Ovary (tissue), 9 donors: ENCODE results near the gene CD200R1L. TPM values are rescaled to one million over a fixed set of nuclear protein-coding genes. Genes with fewer than 3 reads are reported as not detected.

Experiments used
- DNase-seq, 5 donors: peaks; one replicate each; pipeline ENCODE4 v3.0.0-alpha.2; 2019 to 2020
- H3K27ac ChIP-seq, 2 donors: fragments of 200-600 bp; one replicate each; pipeline versions ENCODE4 v1.5.1 to v1.8.0; 2019 to 2022
- H3K27me3 ChIP-seq: fragments of 200-600 bp; one replicate; pipeline ENCODE4 v1.8.0; 2022
- H3K36me3 ChIP-seq: fragments of 200-600 bp; sonication (generic); one replicate; pipeline ENCODE4 v1.5.1; 2019
- H3K4me1 ChIP-seq: one replicate; pipeline ENCODE4 v1.8.1; 2013; ENCODE audit warnings: mild to moderate bottlenecking, moderate library complexity; ENCODE audit not compliant: insufficient read depth
- H3K4me3 ChIP-seq: fragments of 200-600 bp; sonication (generic); one replicate; pipeline ENCODE4 v1.5.1; 2017
- H3K9me3 ChIP-seq, 2 donors: fragments of 200-600 bp in 1 of 2; sonication (generic) in 1 of 2; one replicate each; pipeline versions ENCODE4 v1.5.1 to v1.8.1; 2013 to 2019; ENCODE audit warnings: mild to moderate bottlenecking in 1 of 2, moderate library complexity in 1 of 2
- CTCF ChIP-seq, 3 donors: fragments of 450-650 bp in 2 of 3; fragments of 200-600 bp in 1 of 3; IDR thresholded peaks; one replicate each; pipeline versions ENCODE4 v1.5.1 to v1.8.0; 2016 to 2022; ENCODE audit warnings: antibody characterized with exemption in 3 of 3, mild to moderate bottlenecking in 1 of 3
- EP300 ChIP-seq: sonication (generic); formaldehyde crosslinking; IDR thresholded peaks from one replicate; pipeline ENCODE4 v1.6.1; 2017; ENCODE audit warnings: antibody characterized with exemption
- POLR2A ChIP-seq: fragments of 450-650 bp; IDR thresholded peaks from one replicate; pipeline ENCODE4 v1.6.1; 2017; ENCODE audit warnings: antibody characterized with exemption, mild to moderate bottlenecking, moderate library complexity
- WGBS, 3 donors: extraction: QIAGEN DNeasy Blood & Tissue Kit in 1 of 3; methylation state at CpG; one replicate each; pipeline versions ENCODE4 v1.1.5 to v1.1.7; 2013 to 2017; 5-methylcytosine and 5-hydroxymethylcytosine counted together
- intact Hi-C, 4 donors: fragments of 100-400 bp; cut with DNase I; formaldehyde crosslinking; loops; one replicate each; pipeline versions ENCODE4 v1.11.0 to v1.15.1; 2022 to 2023
- polyA plus RNA-seq, 2 donors: library from polyadenylated mRNA; stranded (reverse); fragments of 200-250 nt in 1 of 2; fragments of 350-450 nt in 1 of 2; fragmentation: Illumina TruSeq in 1 of 2; extraction: RNeasy Lipid Tissue Mini Kit (QIAGEN cat#74804) in 1 of 2; gene quantifications; one replicate each; pipeline ENCODE4 v1.2.3, GENCODE V29; 2013 to 2014
- total RNA-seq, 7 donors: library from RNA; depleted of rRNA in 2 of 7; stranded (reverse); fragments of >200 nt in 2 of 7; fragmentation: NEBNext Ultra II Directional in 3 of 7; extraction: Animal tissue kit (Norgen Biotek cat#: 25700) in 3 of 7; gene quantifications; one replicate each; pipeline versions ENCODE4 v1.1.0 to v1.2.4, GENCODE V29; 2016 to 2023
- donor health status: DM: no; HTN: no; CAD: no; lungs with moderate emphysema.
- donor health status: DM: no; HTN: no; CAD: no.
- donor health status: Bipolar disorder and iron deficiency.
- donor health status: DM: yes; HTN: yes; CAD: no.
- donor health status: DM: no; HTN: no; CAD: no.
- donor health status: DM: yes; HTN: yes; CAD: no.

The CD200R1L gene
- total and polyA plus RNA-seq, 9 donors, result not detected

GRCh38 chr3:112782491-112782890, 64.2 kb downstream of the CD200R1L start:
- peaks cover 2% of the 10 kb centered on the region for H3K4me1 ChIP-seq
- TF ChIP-seq CTCF (IDR thresholded peaks at IDR 0.05), result no peak
- no peak for TF ChIP-seq EP300
- TF ChIP-seq POLR2A, result no peak
- intact Hi-C loops, result no loop called here
- DNase-seq, result no peak
- H3K4me3 ChIP-seq, result no peak overlapping the region
- H3K27ac ChIP-seq, result no peak overlapping the region
- WGBS, 3 donors, result 46 to 58% (median 57%) methylated on average over 2 of the region's 2 CpGs
- H3K9me3 ChIP-seq, result no peaks in the 10 kb centered on the region
- H3K36me3 ChIP-seq, result no peaks in the 10 kb centered on the region
- no peaks in the 10 kb centered on the region for H3K27me3 ChIP-seq

GRCh38 chr3:112781599-112781998, 65.1 kb downstream of the CD200R1L start:
- WGBS, 3 donors, result 75 to 86% (median 81%) methylated on average over 1 of the region's 1 CpG
- no peaks in the 10 kb centered on the region for H3K27me3 ChIP-seq
- no peak overlapping the region for H3K27ac ChIP-seq
- H3K4me1 ChIP-seq, result peaks cover 2% of the 10 kb centered on the region
- H3K9me3 ChIP-seq, result no peaks in the 10 kb centered on the region
- TF ChIP-seq POLR2A (no peak), CTCF (IDR thresholded peaks at IDR 0.05) (no peak), EP300 (no peak)
- intact Hi-C loops, result no loop called here
- DNase-seq, result no peak
- no peak overlapping the region for H3K4me3 ChIP-seq
- H3K36me3 ChIP-seq, result no peaks in the 10 kb centered on the region

DNA sequence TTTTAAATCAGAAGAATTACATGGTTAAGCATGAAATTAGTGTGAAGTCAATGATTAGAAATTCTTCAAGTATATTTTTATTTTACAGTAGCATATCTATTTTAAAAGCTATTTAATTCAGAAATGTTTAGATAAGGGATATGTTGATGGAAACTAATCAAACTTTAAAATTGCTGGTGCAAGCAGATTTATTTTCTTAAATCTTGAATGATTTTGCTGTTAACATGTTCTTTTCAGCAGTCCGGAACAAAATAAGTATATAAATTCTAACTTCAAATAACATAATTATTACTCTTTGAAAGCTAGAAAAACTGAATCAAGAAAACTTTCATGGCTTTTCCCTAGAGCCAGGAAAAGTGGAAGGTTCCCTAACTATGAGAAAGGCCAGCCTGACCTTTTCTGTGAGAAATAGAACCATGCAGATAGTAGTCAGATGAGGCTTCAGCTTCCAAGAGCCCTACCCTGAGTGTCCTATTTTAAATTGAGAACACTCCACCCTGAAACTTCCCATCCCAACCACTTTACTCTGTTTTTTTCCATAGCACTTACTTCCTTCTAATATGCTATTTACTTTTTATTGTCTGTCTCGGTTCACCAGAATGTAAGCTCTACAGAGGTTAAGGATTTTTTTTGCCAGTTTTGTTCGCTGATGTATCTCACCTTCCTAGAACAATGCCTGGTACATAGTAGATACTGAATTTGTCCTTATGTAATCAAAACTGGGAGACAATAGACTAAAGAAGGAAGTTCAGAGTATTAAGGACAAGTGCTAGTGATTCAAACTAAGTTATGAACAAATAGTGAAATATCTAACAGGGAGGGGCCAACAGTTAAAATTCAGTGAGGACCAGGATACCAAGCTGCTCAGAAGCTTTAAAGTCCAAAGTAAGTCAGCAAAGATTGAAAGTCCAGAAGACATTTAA, 66.8 kb downstream of the CD200R1L start:
- H3K36me3 ChIP-seq, result no peaks in the 10 kb centered on the region

GRCh38 chr3:112779011-112779410, 67.7 kb downstream of the CD200R1L start:
- H3K27ac ChIP-seq, result peak overlapping the region in 1 of 2 donors; percentile 2
- H3K4me3 ChIP-seq, result no peak overlapping the region
- H3K36me3 ChIP-seq, result no peaks in the 10 kb centered on the region
- no peaks in the 10 kb centered on the region for H3K9me3 ChIP-seq
- intact Hi-C loops, result no loop called here
- TF ChIP-seq CTCF (IDR thresholded peaks at IDR 0.05) (no peak), EP300 (no peak), POLR2A (no peak)
- DNase-seq, result no peak
- no peaks in the 10 kb centered on the region for H3K27me3 ChIP-seq
- no peaks in the 10 kb centered on the region for H3K4me1 ChIP-seq

More for the DNA sequence above, 66.8 kb downstream of the CD200R1L start:
- intact Hi-C loops, result no loop called here
- WGBS, 3 donors, result 57 to 60% (median 58%) methylated on average over 3 of the region's 3 CpGs
- no peaks in the 10 kb centered on the region for H3K27me3 ChIP-seq
- peak overlapping the region in 1 of 2 donors; percentile 2 for H3K27ac ChIP-seq
- no peak for DNase-seq
- no peak overlapping the region for H3K4me3 ChIP-seq
- TF ChIP-seq EP300, result no peak
- TF ChIP-seq POLR2A, result no peak
- no peak for TF ChIP-seq CTCF (IDR thresholded peaks at IDR 0.05)
- no peaks in the 10 kb centered on the region for H3K9me3 ChIP-seq
- no peaks in the 10 kb centered on the region for H3K4me1 ChIP-seq
